ENCODE data around the gene PCIF1.
A peak's percentile ranks its signal among the peaks of the same experiment; 100 is the strongest.

The PCIF1 gene

GRCh38 chr20:45946149-45946970 is 11.9 kb downstream of the PCIF1 start:
- TF ChIP-seq Cebpa-rat (IDR thresholded peaks at IDR 0.05) = peak in 2 of 11 experiments; percentile 35 to 79; a peak in 4 of 22 replicates

GRCh38 chr20:45947110-45947866 is 12.8 kb downstream of the PCIF1 start:
- Histone ChIP-seq H3K36me3 (peaks cover 98 to 100% (median 99%) of the 10 kb centered on the region in 11 experiments), H3K4me3 (no peak overlapping the region), H3K9ac (peak overlapping the region in 10 of 11 experiments; percentile 2 to 72 (median 58); a peak in 12 of 22 replicates), H3K4me1 (peaks cover 13 to 57% (median 31%) of the 10 kb centered on the region in 10 experiments), H4K20me1 (peaks cover 0 to 76% (median 40%) of the 10 kb centered on the region in 11 experiments; a peak in 18 of 22 replicates), H3K4me2 (peak overlapping the region in 7 of 11 experiments; percentile 20 to 76 (median 69); a peak in 10 of 22 replicates), H3K9me3 (replicated peaks in 1 of 11) (no peaks in the 10 kb centered on the region), H3K27me3 (no peaks in the 10 kb centered on the region), H3K27ac (peak overlapping the region in 9 of 11 experiments; percentile 59 to 87 (median 71); a peak in 16 of 22 replicates)
- no peak for TF ChIP-seq Cebpa-rat (IDR thresholded peaks at IDR 0.05)

More at GRCh38 chr20:45946149-45946970, 11.9 kb downstream of the PCIF1 start:
- Histone ChIP-seq H3K9ac (peak overlapping the region; percentile 26 to 72 (median 61); a peak in 17 of 22 replicates), H3K36me3 (peaks cover 95 to 100% (median 97%) of the 10 kb centered on the region in 11 experiments), H3K9me3 (replicated peaks in 1 of 11) (no peaks in the 10 kb centered on the region), H3K4me2 (peak overlapping the region in 8 of 11 experiments; percentile 10 to 76 (median 64); a peak in 14 of 22 replicates), H3K27me3 (no peaks in the 10 kb centered on the region), H3K4me3 (no peak overlapping the region), H3K4me1 (peaks cover 13 to 57% (median 31%) of the 10 kb centered on the region in 10 experiments), H4K20me1 (peaks cover 0 to 67% (median 32%) of the 10 kb centered on the region in 11 experiments; a peak in 17 of 22 replicates), H3K27ac (peak overlapping the region; percentile 12 to 87 (median 69); a peak in 18 of 22 replicates)

- Histone ChIP-seq H3K4me2 (peak overlapping the region in 6 of 11 experiments; percentile 4 to 60 (median 22); a peak in 7 of 22 replicates), H3K36me3 (peaks cover 98 to 100% (median 99%) of the 10 kb centered on the region in 11 experiments)
These were observed 13.8 kb downstream of the PCIF1 start for GRCh38 chr20:45948261-45948733.

GRCh38 chr20:45948742-45949541 is 14.5 kb downstream of the PCIF1 start:
- Histone ChIP-seq H3K27ac (peak overlapping the region in 8 of 11 experiments; percentile 10 to 87 (median 74); a peak in 8 of 22 replicates), H3K9me3 (replicated peaks in 1 of 11) (no peaks in the 10 kb centered on the region), H3K9ac (peak overlapping the region in 9 of 11 experiments; percentile 32 to 72 (median 60); a peak in 11 of 22 replicates), H3K4me3 (no peak overlapping the region), H3K4me2 (peak overlapping the region in 5 of 11 experiments; percentile 4 to 38 (median 15); a peak in 5 of 22 replicates), H4K20me1 (peaks cover 0 to 90% (median 43%) of the 10 kb centered on the region in 11 experiments; a peak in 18 of 22 replicates), H3K4me1 (peaks cover 13 to 49% (median 31%) of the 10 kb centered on the region in 10 experiments), H3K36me3 (peaks cover 98 to 100% (median 99%) of the 10 kb centered on the region in 11 experiments), H3K27me3 (no peaks in the 10 kb centered on the region)
- no peak for TF ChIP-seq Cebpa-rat (IDR thresholded peaks at IDR 0.05)

More at GRCh38 chr20:45948261-45948733, 13.8 kb downstream of the PCIF1 start:
- no peaks in the 10 kb centered on the region for H3K9me3 ChIP-seq (replicated peaks in 1 of 11)
- no peak for TF ChIP-seq Cebpa-rat (IDR thresholded peaks at IDR 0.05)
- peak overlapping the region in 9 of 11 experiments; percentile 10 to 87 (median 71); a peak in 13 of 22 replicates for H3K27ac ChIP-seq
- no peaks in the 10 kb centered on the region for H3K27me3 ChIP-seq
- no peak overlapping the region for H3K4me3 ChIP-seq
- H4K20me1 ChIP-seq = peaks cover 0 to 83% (median 43%) of the 10 kb centered on the region in 11 experiments; a peak in 18 of 22 replicates
- H3K9ac ChIP-seq = peak overlapping the region; percentile 31 to 72 (median 51); a peak in 17 of 22 replicates
- peaks cover 13 to 56% (median 31%) of the 10 kb centered on the region in 10 experiments for H3K4me1 ChIP-seq

GRCh38 chr20:45949542-45950329 is 15.3 kb downstream of the PCIF1 start:
- Histone ChIP-seq H3K4me3 (no peak overlapping the region), H3K9me3 (replicated peaks in 1 of 11) (no peaks in the 10 kb centered on the region), H3K4me1 (peaks cover 13 to 41% (median 31%) of the 10 kb centered on the region in 10 experiments), H3K27ac (no peak overlapping the region), H3K36me3 (peaks cover 93 to 100% (median 98%) of the 10 kb centered on the region in 11 experiments), H4K20me1 (peaks cover 0 to 87% (median 43%) of the 10 kb centered on the region in 11 experiments; a peak in 18 of 22 replicates), H3K27me3 (no peaks in the 10 kb centered on the region), H3K4me2 (no peak overlapping the region), H3K9ac (0 out of 22 replicates have a peak overlapping the region, but pooled peaks of 1 of the 11 experiments have one; percentile 8)
- TF ChIP-seq Cebpa-rat (IDR thresholded peaks at IDR 0.05) = no peak

GRCh38 chr20:45950330-45950646 is 15.8 kb downstream of the PCIF1 start:
- Histone ChIP-seq H3K9ac (no peak overlapping the region), H4K20me1 (peaks cover 0 to 84% (median 43%) of the 10 kb centered on the region in 11 experiments; a peak in 18 of 22 replicates), H3K4me3 (no peak overlapping the region), H3K27me3 (no peaks in the 10 kb centered on the region), H3K27ac (no peak overlapping the region), H3K9me3 (replicated peaks in 1 of 11) (no peaks in the 10 kb centered on the region), H3K4me2 (no peak overlapping the region), H3K36me3 (peaks cover 88 to 100% (median 98%) of the 10 kb centered on the region in 11 experiments), H3K4me1 (peaks cover 13 to 36% (median 28%) of the 10 kb centered on the region in 10 experiments)
- TF ChIP-seq Cebpa-rat (IDR thresholded peaks at IDR 0.05) = no peak
